GM12872 (cell line): Measurements from ENCODE around the gene FAT2.

Experiments used
- TF ChIP-seq, protein P1 (sequence below): IDR thresholded peaks from 3 replicates; pipeline ENCODE4 v1.5.1; 2011; ENCODE audit warnings: low read depth, mild to moderate bottlenecking, low read length, moderate library complexity; ENCODE audit not compliant: insufficient read depth

The FAT2 gene

DNA sequence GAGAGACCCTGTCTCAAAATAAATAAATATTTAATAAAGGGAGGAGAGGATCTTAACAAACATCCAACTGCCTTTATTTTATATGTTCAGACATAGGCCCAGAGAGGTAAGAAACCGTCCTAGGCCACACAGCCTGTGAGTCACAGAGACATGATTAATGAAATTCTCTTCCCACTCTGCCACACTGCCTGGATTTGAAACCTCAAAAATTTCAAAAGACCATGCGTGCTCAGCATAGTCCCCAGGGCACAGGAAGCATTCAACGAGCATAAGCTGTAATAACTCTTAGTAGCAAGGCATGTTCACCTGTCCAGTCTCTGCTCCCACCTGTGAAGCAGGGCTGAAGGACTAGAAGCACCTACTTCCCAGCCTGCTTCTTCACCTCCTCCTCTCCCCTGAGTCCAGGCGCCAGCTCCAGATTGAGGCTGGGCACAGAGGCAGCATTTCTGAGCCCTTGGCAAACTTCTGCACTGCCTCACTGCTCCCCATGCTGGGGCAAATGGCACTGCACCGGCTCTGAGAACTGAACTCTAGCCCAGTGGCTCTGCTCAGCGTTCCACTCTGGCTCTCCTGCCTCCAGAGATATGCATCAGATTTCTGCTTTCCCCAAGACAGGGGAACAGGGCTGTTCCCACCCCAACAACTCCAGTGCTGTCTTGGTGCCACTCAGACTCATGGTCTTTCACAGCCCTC, 1.1 kb downstream of the FAT2 start:
- TF ChIP-seq, protein P1, sequence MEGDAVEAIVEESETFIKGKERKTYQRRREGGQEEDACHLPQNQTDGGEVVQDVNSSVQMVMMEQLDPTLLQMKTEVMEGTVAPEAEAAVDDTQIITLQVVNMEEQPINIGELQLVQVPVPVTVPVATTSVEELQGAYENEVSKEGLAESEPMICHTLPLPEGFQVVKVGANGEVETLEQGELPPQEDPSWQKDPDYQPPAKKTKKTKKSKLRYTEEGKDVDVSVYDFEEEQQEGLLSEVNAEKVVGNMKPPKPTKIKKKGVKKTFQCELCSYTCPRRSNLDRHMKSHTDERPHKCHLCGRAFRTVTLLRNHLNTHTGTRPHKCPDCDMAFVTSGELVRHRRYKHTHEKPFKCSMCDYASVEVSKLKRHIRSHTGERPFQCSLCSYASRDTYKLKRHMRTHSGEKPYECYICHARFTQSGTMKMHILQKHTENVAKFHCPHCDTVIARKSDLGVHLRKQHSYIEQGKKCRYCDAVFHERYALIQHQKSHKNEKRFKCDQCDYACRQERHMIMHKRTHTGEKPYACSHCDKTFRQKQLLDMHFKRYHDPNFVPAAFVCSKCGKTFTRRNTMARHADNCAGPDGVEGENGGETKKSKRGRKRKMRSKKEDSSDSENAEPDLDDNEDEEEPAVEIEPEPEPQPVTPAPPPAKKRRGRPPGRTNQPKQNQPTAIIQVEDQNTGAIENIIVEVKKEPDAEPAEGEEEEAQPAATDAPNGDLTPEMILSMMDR = no peak

DNA sequence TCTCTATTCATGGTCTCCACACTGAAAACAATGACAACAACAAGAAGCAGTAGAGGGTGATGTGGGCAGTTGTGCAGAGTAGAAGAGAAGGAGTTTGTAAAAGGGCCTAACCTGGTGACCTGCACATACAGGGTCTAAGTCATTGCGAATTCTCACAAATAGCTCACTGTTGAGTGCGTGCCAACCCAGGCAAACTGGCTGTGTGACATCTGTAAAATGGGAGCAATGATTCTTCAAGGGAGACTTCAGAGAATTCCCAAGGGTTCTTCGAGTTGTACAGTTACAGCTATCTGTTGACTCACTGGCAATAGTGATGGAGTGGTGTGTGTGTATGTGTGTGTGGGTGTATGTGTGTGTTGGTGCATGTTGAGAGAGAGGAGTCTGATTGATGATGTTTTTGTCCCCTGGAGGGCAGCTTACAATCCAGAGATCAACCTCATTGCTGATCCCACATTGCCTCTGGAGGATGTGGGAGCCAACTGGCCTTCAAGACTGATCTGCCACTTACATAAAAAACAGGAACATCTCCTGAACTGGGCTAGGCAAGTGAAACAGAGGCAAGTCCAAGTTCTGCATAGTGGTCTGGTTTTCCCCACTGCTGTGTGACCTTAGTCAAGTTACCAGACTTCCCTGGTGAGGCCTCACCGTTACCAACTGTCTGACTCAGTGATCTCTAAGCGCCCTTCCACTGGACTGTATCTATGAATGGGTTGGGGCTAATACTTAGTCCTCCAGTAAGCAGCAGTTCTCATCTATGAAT, 3.2 kb downstream of the FAT2 start:
- TF ChIP-seq, protein P1 = no peak

DNA sequence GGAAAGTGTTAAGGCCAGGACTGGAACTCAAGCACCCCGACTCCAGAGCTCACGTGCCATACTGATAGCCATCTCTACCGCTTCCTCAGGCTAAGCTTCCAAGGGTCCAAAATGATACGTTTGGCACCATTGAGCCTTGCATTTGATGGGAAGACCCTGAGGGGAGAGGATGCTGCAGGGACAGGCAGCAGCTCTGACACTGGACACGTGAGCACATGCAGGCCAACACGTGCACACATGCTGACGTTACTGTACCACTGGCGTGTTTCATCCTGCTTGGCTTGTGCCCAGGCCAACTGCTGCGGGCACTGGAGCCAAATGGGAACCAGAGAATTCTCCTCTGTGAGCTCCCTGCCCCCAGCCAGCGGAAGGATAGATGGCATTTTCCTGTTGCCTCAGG, 5.2 kb downstream of the FAT2 start:
- TF ChIP-seq, protein P1 = no peak

DNA sequence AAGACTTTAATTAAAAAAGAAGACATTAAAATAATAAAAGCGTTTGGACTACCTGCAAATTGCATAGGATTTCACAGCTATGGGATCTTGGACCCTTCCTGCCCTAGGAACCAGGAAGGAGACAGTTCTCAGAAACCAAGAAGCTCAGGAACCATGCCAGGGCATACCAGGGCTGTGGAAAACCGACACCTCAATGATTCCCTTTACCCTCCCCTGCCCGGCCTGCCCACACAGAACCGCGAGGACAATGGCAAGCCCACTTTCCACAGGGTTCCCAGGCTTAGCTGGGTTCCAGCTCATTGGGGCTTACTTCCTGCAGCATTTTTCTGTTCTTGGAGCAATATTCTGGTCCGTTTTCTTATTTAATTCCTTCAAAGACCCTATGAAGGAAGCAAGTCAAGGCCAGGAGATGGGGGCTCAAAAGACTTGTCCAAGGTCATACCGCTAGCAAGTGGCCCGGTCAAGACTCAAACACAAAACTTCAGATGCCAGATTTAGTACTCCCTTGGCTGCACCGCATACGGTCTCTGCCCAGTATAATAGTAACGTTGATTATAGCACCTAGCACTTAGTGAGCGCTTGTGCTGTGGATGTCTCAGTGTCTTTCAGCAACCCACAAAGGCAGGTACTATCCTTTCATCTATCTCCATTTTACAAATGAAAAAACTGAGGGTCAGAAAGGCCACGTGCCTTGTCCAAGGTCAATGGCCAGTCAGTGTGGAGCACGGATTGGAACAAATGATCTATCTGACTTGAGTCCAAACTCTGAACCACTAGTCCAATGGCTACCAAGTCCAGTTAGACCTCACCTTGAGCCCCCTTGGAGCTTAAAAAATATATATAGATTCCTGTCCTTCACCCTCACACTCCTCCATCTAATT, 6.8 kb downstream of the FAT2 start:
- TF ChIP-seq, protein P1 = no peak

DNA sequence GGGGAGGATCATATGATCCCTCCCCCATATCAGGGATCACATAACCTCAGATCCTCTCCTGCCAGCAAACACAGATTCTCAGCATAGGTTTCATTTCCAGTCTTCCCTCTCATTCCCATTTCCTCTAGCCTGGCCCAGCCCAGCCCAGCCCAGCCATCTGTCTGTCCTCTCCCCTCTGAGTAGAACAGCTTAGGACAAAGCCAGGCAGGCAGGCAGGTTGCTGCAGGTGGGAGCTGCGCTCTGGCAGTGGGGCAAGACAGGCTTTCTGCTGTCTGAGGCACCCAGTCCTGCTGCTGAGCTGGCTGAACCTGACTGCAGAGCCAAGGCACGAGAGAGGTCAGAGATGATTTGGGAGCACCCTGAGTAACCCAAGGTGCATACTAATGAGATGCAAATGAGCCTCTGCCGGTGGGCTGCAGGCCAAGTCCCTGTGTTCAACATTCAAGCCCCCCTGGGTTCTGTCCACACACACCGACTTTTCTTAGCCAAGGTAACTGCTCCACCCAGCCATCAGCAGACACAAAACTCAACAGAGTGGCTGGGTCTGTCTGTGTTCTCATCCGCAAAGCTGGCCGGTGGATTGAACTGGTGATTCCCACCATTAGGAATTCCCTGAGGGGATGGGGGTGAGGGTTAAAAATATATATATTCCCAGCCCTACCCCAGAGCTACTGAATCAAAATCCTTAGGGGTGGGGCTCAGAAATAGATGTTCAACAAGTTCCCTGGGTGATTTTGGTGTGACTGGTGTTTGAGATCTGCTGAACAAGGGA, 9.1 kb downstream of the FAT2 start:
- TF ChIP-seq, protein P1 = no peak

DNA sequence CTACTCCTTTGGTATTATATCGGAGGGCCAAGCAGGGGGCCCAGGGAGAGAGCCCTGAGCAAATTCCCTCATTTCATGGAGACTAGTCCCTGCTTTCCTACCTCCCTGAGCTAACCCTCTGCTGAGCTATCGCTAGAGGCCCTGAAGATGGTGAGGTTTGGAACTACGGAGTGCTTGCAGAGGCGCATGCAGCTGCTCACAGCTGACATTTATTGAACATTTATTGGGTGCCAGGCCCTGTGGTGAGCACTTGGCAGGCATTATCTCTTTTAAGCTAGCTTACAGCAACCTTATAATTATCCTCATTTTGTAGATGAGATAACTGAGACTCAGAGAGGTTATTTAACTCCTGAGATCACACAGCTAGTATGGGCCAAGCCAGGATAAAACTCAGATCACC, 9.8 kb downstream of the FAT2 start:
- TF ChIP-seq, protein P1 = no peak
